HG02938 (cell line): ENCODE measurements around the gene PITPNB.
A peak's percentile ranks its signal among the peaks of the same experiment; 100 is the strongest.

Experiments
- ATAC-seq: cut with Tn5 transposase; IDR thresholded peaks from one replicate; pipeline ENCODE4 v1.9.1; 2021; ENCODE audit warnings: mild to moderate bottlenecking, moderate library complexity; ENCODE audit not compliant: unreplicated experiment

The PITPNB gene

DNA sequence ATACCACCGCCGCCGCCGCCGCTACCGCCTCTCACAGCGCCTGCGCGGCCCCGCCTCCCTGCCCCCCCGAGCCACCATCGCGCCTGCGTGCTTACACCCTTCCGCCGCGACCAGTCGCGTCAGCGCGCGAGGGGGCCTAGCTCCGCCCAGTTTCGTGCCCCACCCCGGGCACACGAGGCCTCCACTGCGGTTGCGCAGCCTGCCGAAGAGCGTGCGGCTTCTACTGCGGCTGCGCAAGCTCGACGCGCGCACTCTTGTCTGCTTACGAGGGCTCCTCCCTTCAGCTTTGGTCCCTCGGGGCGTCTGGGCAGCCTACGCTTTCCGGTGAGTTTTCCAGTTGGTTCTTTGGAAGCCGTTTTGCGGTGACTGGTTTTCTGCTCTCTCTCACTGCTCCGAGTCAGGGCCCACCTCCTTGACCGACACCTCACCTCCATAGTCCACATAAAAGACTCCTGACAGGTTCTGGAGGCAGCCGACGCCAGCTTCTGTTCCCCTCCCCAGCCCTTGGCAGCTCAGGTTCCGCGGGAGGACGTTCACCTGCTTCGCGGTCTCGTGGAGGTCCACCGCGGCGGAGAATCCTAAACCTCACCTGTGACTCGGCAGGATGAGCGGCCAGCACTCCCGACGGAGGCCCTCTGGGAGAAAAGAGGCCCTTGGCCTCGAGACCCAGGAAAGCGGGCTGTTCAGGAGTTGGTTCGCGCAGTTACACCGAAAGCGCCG lies at the start of gene PITPNB:
TSS of gene PITPNB (minus strand) at position 35 of the 720 bp plus-strand sequence. CDS start 65 bp downstream, outside the sequence.
- ATAC-seq, result peak; percentile 77

DNA sequence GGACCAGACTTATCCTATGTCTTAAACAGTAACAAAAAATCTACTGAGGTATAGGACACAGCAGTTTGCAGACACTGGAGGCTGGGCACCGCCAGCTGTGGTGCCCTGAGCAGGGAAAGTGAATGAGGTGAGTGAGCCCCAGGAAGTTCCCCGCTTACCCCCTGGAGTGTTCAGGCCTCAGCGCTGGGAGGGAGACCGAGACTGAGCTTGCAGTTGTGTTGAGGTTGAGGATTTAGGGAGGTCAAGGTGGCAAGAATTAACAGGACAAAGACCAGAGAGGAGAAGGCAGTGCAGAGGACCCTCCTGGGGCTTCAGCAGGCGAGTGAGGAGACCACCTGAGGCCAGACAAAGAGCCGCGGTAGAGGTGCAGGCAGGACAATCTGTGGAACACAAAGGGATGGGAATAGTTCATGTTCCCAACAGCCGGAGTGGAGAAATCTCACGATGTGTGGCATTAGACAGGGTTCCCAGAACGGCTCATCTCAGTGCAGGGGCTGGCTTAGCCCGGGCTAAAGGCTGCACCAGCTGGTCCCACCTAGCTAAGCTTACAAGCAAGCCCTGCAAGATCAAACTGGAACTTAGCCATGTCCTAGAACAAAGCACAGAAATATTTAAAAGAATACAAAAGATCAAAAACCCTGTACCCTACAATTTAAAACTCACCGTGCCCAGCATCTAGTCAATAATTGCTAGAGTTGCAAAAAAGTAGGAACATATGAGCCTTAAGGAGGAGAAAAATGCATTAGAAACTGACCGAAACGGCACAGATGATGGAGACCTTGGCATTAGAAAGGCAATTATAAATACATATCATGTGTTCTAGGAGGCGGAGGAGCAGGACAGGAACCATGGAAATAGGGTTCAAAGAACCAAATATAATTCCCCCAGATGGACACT lies 47.4 kb upstream of the PITPNB start:
- ATAC-seq, result no peak

DNA sequence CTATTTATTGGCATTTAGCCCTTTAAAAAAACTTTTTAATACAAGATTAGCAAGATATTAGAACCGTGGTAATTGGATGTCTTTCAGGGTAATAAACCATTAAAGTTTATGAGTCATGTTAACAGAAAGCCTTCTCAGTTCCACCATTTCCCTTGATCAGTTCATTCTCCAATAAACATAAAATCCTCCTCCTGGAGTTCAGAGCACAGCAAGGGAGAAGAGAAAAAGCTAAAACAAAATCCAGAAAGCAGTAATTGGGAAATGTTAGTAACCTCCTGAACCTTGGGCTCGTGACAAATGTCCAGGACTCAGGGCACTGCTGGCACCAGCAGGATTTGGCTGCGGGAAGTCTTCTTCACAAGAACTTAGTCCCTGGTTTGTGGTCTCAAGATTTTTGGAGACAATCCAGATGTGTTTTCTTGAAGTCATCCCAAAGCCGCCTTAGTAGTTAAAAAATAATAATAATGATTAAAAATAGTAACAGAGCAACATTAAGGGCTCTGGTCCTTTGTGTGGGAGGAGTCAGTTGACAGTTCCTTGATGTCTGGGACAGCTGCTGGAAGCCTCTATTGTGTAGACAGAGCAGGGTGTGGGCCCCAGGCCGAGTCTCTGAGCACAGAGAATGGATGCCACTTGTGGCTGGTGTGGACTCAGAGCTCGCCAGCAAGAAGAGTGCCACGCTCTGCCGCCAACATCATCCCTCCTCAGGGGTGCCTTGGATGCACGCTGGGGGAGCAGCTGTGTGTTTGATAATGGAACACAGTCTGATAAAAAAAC lies 43.4 kb upstream of the PITPNB start:
- no peak for ATAC-seq

DNA sequence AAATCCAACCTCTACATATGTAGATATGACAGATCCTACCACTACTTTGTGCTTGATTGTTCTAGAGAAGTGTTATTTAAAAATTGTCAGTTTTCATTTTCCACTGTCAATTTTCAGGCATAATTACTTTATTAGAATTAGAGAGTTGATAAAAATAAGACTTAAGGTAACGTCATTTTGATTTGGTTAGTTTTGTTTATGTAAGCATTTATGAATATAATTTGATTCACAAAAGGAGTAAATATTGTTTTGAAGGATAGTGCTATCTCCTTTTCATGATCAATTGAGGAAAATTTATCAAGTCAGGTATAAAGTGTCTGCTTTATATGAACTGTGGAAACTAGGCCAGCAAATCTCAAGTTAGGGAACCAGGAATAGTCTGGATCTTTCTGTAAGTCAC lies 42.6 kb upstream of the PITPNB start:
- ATAC-seq, result no peak

- ATAC-seq, result no peak
Measured at GRCh38 chr22:27961182-27961581, 42.1 kb upstream of the PITPNB start.

DNA sequence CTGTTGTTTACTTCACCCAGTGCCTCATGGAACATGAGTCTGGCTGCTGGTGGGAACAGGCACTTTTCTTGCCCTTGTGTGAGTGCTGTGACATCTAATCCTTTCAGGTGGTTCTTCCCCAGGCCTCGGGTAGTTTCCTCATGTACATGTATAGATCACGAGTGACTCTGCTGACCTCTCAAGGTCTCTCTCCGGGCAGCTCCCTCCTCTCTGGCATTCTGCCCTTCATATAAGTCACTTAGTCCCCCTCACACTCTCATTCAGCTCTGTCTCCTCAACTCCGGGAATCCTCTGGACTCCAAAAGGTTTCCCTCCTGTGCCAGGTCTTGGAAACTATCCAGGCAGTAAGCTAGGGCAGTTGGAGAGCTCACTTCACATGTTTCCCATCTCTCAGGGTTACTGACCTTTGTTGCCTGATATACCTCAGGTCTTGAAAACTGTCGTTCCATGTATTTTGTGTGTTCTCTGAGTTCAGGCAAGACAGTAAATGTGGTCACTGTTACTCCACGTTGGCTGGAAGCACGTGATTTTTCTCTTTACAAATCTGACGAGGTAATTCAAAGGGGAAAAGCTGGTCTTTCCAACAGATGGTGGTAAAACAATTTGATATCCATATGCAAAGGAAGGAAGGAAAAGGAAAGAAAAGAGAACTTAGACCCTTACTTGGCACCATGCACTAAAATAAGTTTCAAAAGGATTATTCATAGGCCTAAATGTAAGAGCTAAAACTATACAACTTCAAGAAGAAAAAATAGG lies 40.5 kb upstream of the PITPNB start:
- ATAC-seq, result no peak

DNA sequence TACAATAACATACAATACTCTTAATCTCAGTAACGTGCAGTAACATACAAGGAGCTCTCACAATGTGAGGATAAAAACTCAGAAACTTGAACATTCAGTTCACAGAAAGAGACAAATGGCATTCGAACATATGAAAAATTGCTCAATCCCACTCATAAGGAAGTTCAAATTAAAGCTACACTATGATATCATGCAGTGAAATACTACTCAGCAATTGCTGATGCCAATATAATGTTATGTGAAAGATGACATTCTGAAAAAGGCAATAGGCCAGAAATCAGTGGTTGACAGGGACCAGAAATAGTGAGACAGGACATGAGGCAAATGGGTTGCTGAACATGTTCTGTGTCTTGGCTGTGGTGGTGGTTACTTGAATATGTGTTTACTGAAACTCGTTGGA lies 33.7 kb upstream of the PITPNB start:
- no peak for ATAC-seq

DNA sequence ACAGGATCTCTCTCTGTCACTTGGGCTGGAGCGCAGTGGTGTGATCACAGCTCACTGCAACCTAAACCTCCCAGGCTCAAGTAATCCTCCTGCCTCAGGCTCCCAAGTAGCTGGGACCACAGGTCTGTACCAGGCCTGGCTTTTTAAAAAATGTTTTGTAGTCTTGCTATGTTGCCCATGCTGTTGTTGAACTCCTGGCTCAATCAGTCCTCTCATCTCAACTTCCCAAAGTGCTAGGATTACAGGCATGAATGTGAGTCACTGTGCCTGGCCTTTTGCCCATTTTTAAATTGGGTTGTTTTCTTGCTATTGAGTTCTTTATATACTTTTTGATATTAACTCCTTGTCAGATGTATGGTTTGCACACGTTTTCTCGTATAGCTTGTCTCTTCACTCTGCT lies 33.0 kb upstream of the PITPNB start:
- no peak for ATAC-seq

DNA sequence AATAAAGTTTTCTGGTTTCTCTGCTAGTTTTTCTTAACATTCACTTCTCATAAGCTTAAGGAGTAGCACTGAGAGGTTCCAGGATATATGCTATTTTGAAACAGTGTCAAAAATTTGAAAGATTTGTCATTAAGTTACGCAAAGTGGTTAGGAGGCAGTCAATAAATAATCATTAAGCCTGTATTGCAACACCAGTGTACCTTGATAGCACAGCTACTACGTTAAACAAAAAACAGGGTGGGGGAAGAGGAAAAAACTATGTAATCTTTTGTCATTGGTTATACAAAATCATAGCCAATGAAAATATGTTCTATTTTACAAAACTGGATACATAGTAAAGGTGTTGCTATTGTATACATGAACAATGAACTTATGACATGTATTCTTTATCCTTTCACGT lies 30.4 kb upstream of the PITPNB start:
- no peak for ATAC-seq

DNA sequence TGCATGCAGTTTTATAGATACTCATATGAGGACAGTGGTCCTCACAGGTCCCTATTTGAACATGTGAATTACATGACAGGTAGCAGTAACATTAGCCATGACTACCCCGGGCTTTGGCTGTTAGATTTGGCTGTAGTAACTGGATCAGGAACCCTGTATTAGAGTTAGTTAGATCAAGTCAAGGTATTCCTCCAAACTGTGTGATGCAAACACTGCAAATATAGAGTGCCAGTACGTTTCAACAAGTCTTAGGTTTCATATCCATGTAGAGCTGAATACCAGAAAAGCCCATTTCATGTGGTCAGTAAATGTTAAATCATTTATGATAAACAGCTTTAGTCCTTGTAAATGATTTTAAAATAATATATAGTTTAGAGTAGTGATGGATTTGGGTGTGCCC lies 29.5 kb upstream of the PITPNB start:
- ATAC-seq, result no peak

DNA sequence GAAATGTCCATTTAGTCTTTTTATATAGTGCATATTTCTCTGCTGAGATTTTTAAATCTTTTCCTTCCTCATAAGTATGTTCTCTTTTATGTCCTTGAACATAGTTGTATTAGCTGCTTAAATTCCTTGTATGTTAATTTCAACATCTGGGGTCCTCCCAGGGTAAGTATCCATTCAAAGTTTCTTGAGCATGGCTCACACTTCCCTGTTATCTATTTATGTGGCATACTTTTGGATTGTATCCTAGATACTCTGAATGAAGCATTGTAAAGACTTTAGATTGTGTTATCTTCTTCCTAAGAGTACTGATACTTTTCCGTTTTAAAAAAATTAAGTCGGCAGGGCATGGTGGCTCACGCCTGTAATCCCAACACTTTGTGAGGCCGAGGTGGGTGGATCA lies 28.4 kb upstream of the PITPNB start:
- no peak for ATAC-seq

DNA sequence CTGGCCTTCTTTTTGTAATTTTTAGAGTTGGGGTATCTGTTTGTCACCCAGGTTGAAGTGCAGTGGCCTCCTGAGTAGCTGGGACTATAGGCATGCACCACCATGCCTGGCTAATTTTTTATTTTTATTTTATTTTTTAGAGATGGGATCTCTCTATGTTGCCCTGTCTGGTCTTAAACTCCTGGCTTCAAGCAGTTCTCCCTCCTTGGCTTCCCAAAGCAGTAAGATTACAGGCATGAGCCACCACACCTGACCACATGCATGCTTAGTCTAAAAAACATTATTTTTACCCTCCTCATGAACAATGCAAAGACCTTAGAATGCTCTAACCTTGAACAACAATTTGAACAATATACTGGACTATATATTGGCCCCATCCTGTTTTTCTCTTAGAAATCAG lies 22.1 kb upstream of the PITPNB start:
- ATAC-seq, result no peak

DNA sequence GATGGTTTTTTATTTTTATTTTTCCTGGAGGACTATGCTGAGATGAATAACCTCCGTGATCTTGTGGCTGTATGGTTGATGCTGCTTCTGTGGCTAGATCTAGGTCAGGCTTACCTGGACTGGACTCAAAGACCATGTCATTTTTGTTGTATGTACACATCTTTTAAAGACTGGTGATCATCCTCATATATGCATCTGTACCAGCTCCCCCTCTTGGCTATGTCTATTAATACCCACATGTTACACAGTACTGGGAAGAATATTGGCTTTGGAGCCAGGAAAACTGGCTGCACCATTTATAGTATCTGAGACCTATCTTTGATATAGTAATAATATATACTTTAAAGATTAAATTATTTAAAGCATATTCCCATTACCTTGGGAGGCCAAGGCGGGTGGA lies 18.4 kb upstream of the PITPNB start:
- ATAC-seq, result no peak

DNA sequence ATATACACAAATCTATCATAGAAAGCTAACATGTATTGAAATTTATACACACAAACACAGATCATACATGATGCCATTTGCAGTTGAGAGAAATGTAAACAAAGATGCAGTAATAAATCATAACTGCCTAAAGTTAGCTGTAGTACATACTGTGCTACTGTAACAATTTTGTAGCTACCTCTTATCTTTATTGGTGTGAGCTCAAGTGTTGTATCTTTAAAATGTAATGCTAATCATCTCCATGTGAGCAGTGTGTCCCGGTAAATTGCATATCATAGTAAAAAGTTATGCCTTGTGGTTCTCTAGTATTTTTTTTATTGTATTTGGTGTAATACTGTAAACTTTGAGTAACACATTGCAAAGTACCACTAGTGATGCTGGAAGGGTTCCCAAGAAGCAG lies 16.8 kb upstream of the PITPNB start:
- no peak for ATAC-seq

GRCh38 chr22:27934069-27934468 lies 15.0 kb upstream of the PITPNB start:
- ATAC-seq, result no peak

DNA sequence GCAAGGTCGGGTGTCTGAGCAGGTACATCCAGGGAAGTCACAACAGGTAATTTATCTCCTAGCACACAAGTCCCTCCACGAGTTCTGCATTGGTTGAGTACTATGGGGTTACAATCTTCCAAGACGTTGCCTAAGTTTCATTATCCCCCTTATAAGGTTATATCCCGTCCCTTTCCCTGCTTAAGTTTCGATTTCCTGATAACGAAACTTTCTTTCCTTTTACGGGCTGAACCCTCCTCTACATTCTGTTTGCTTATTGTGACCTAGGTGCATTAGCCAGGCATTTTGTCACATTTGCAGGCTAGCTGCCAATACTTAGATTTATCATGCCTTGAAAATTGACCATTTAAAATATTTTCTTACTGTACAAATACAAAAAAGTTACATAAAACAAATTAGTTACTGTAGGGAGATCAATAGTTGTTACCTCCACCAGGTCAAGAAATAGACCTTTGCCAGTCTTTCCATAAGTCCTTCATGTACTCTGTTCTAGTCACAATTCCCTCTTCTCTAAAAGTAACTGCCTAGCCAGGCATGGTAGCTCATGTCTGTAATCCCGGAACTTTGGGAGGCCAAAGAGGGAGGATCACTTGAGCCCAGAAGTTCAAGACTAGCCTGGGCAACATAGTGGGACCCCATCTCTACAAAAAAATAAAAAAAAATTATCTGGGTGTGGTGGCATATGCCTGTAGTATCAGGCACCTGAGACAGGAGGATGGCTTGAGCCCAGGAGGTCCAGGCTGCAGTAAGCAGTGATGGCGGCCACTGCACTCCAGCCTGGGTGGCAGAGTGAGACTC lies 14.3 kb upstream of the PITPNB start:
- no peak for ATAC-seq

GRCh38 chr22:27930331-27931060 lies 11.4 kb upstream of the PITPNB start:
- ATAC-seq, result no peak

DNA sequence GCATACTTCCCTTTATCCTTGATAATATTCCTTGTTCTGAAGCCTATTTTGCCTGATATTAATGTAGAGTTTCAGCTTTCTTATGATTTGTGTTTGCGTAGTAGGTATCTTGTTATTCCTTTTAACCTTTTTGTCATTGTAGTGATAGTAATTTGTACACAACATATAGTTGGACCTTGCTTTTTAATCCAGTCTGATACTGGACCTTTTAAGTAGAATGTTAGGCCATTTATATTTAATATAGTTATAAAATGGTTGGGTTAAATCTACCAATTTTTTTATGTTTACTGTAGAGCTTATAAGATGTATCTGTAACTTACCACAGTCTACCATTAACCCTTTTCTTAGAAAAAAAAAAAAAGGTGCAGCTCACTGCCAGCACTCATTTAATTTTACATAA lies 8.6 kb upstream of the PITPNB start:
- no peak for ATAC-seq

GRCh38 chr22:27925331-27925730 lies 6.3 kb upstream of the PITPNB start:
- no peak for ATAC-seq
